ENCODE measurements around the gene SMC2.

Gene SMC2

GRCh38 chr9:104088416-104088815, 5.7 kb upstream of the SMC2 start:
- H3K9me3 ChIP-seq (ENCODE audit: insufficient read depth, low read length, severe bottlenecking): no peaks in the 10 kb centered on the region
- H3K79me2 ChIP-seq (ENCODE audit: insufficient read depth, low read length): peaks cover 10% of the 10 kb centered on the region
- no peak for TF ChIP-seq CTCF (IDR thresholded peaks at IDR 0.05; ENCODE audit: borderline replicate concordance, extremely low read depth, low read length, poor library complexity, severe bottlenecking)
- H3K27ac ChIP-seq (ENCODE audit: low read length): no peak overlapping the region
- no peak overlapping the region for H2AFZ ChIP-seq (ENCODE audit: low read depth, low read length)
- no peaks in the 10 kb centered on the region for H3K27me3 ChIP-seq (ENCODE audit: insufficient read depth, low read length, poor library complexity)
- no peak for ATAC-seq (ENCODE audit: insufficient read depth, low read depth)
- H3K9ac ChIP-seq (ENCODE audit: low read depth, low read length): no peak overlapping the region
- no peaks in the 10 kb centered on the region; the same call in 1 of the 2 replicates for H3K36me3 ChIP-seq (ENCODE audit: insufficient read depth, low read length)
- no peak for DNase-seq
- no peaks in the 10 kb centered on the region for H4K20me1 ChIP-seq (ENCODE audit: insufficient read depth, low read length)
- no peak overlapping the region for H3K4me3 ChIP-seq (ENCODE audit: low read depth in 1 of 2, low read length in 2 of 2)
- H3K4me2 ChIP-seq (ENCODE audit: insufficient read depth, low read length): no peak overlapping the region
- peaks cover 20% of the 10 kb centered on the region for H3K4me1 ChIP-seq (ENCODE audit: insufficient read depth, low read length)

GRCh38 chr9:104090578-104090977, 3.5 kb upstream of the SMC2 start:
- TF ChIP-seq EZH2 (IDR thresholded peaks at IDR 0.05; ENCODE audit: borderline replicate concordance, low read depth, low read length, severe bottlenecking) (no peak), CTCF (IDR thresholded peaks at IDR 0.05; ENCODE audit: borderline replicate concordance, extremely low read depth, low read length, poor library complexity, severe bottlenecking) (no peak)
- Histone ChIP-seq H3K27ac (ENCODE audit: low read length) (no peak overlapping the region), H3K79me2 (ENCODE audit: insufficient read depth, low read length) (peaks cover 25% of the 10 kb centered on the region), H3K9me3 (ENCODE audit: insufficient read depth, low read length, severe bottlenecking) (no peaks in the 10 kb centered on the region), H3K4me1 (ENCODE audit: insufficient read depth, low read length) (peaks cover 26% of the 10 kb centered on the region), H2AFZ (ENCODE audit: low read depth, low read length) (no peak overlapping the region), H3K9ac (ENCODE audit: low read depth, low read length) (no peak overlapping the region), H3K27me3 (ENCODE audit: insufficient read depth, low read length, poor library complexity) (no peaks in the 10 kb centered on the region), H3K4me3 (ENCODE audit: low read depth in 1 of 2, low read length in 2 of 2) (no peak overlapping the region), H4K20me1 (ENCODE audit: insufficient read depth, low read length) (no peaks in the 10 kb centered on the region), H3K4me2 (ENCODE audit: insufficient read depth, low read length) (no peak overlapping the region), H3K36me3 (ENCODE audit: insufficient read depth, low read length) (peaks cover under 1% of the 10 kb centered on the region; the same call in 1 of the 2 replicates)
- no peak for DNase-seq
- no peak for ATAC-seq (ENCODE audit: insufficient read depth, low read depth)

- no peak overlapping the region for H2AFZ ChIP-seq (ENCODE audit: low read depth, low read length)
- ATAC-seq (ENCODE audit: insufficient read depth, low read depth): no peak
- no peaks in the 10 kb centered on the region for H3K27me3 ChIP-seq (ENCODE audit: insufficient read depth, low read length, poor library complexity)
- H4K20me1 ChIP-seq (ENCODE audit: insufficient read depth, low read length): no peaks in the 10 kb centered on the region
- TF ChIP-seq EZH2 (IDR thresholded peaks at IDR 0.05; ENCODE audit: borderline replicate concordance, low read depth, low read length, severe bottlenecking) (no peak), CTCF (IDR thresholded peaks at IDR 0.05; ENCODE audit: borderline replicate concordance, extremely low read depth, low read length, poor library complexity, severe bottlenecking) (no peak)
- H3K79me2 ChIP-seq (ENCODE audit: insufficient read depth, low read length): peaks cover 31% of the 10 kb centered on the region
- no peak for DNase-seq
- H3K4me3 ChIP-seq (ENCODE audit: low read depth in 1 of 2, low read length in 2 of 2): no peak overlapping the region
- no peak overlapping the region for H3K27ac ChIP-seq (ENCODE audit: low read length)
- H3K4me2 ChIP-seq (ENCODE audit: insufficient read depth, low read length): no peak overlapping the region
- peaks cover 5% of the 10 kb centered on the region for H3K36me3 ChIP-seq (ENCODE audit: insufficient read depth, low read length)
- no peak overlapping the region for H3K9ac ChIP-seq (ENCODE audit: low read depth, low read length)
- H3K9me3 ChIP-seq (ENCODE audit: insufficient read depth, low read length, severe bottlenecking): no peaks in the 10 kb centered on the region
- peaks cover 31% of the 10 kb centered on the region for H3K4me1 ChIP-seq (ENCODE audit: insufficient read depth, low read length)
Observed at GRCh38 chr9:104091116-104091515, 3.0 kb upstream of the SMC2 start.

GRCh38 chr9:104091708-104092107, 2.4 kb upstream of the SMC2 start:
- Histone ChIP-seq H2AFZ (ENCODE audit: low read depth, low read length) (no peak overlapping the region), H3K4me1 (ENCODE audit: insufficient read depth, low read length) (peaks cover 37% of the 10 kb centered on the region), H3K27ac (ENCODE audit: low read length) (no peak overlapping the region), H3K4me3 (ENCODE audit: low read depth in 1 of 2, low read length in 2 of 2) (no peak overlapping the region), H3K9ac (ENCODE audit: low read depth, low read length) (no peak overlapping the region), H4K20me1 (ENCODE audit: insufficient read depth, low read length) (no peaks in the 10 kb centered on the region), H3K9me3 (ENCODE audit: insufficient read depth, low read length, severe bottlenecking) (no peaks in the 10 kb centered on the region), H3K4me2 (ENCODE audit: insufficient read depth, low read length) (peak overlapping the region; percentile 74; the same call in 1 of the 2 replicates), H3K36me3 (ENCODE audit: insufficient read depth, low read length) (peaks cover 11% of the 10 kb centered on the region), H3K79me2 (ENCODE audit: insufficient read depth, low read length) (peaks cover 37% of the 10 kb centered on the region), H3K27me3 (ENCODE audit: insufficient read depth, low read length, poor library complexity) (no peaks in the 10 kb centered on the region)
- DNase-seq: no peak
- ATAC-seq (ENCODE audit: insufficient read depth, low read depth): no peak
- no peak for TF ChIP-seq CTCF (IDR thresholded peaks at IDR 0.05; ENCODE audit: borderline replicate concordance, extremely low read depth, low read length, poor library complexity, severe bottlenecking)
- no peak for TF ChIP-seq EZH2 (IDR thresholded peaks at IDR 0.05; ENCODE audit: borderline replicate concordance, low read depth, low read length, severe bottlenecking)
